ENCODE results near the gene FBL. TPM values are rescaled to one million over a fixed set of nuclear protein-coding genes. Genes with fewer than 3 reads are reported as not detected.

FBL gene
- total RNA-seq, 1 donor from 2014 or later: 135 TPM

GRCh38 chr19:39871886-39872866 is 26.0 kb upstream of the FBL start:
- Histone ChIP-seq H3K4me3 (ENCODE audit: insufficient read depth, low read depth, low read length) (no peak overlapping the region), H3K4me1 (ENCODE audit: insufficient read depth, low read length) (no peaks in the 10 kb centered on the region), H3K36me3 (ENCODE audit: insufficient read depth, low read length) (no peaks in the 10 kb centered on the region), H4K20me1 (ENCODE audit: insufficient read depth, low read length) (no peaks in the 10 kb centered on the region), H3K4me2 (ENCODE audit: low read length) (no peak overlapping the region), H3K9ac (ENCODE audit: low read length) (no peak overlapping the region), H2AFZ (ENCODE audit: low read depth, low read length) (no peak overlapping the region), H3K27ac (ENCODE audit: low read depth, low read length) (no peak overlapping the region), H3K9me3 (ENCODE audit: insufficient read depth, low read depth, low read length) (no peaks in the 10 kb centered on the region), H3K27me3 (ENCODE audit: insufficient read depth, low read length) (no peaks in the 10 kb centered on the region), H3K79me2 (ENCODE audit: insufficient read depth, low read length) (no peaks in the 10 kb centered on the region)
- Mint-ChIP-seq H3K27ac (ENCODE audit: unreplicated experiment) (no peak overlapping the region), H3K4me3 (ENCODE audit: unreplicated experiment) (no peak overlapping the region), H3K4me1 (ENCODE audit: low read depth, unreplicated experiment) (no peaks in the 10 kb centered on the region), H3K9me3 (ENCODE audit: unreplicated experiment) (no peaks in the 10 kb centered on the region), H3K27me3 (ENCODE audit: low read depth, unreplicated experiment) (peaks cover 22% of the 10 kb centered on the region), H3K36me3 (ENCODE audit: low read depth, unreplicated experiment) (peaks cover 2% of the 10 kb centered on the region)
- FAIRE-seq (no peak), DNase-seq (ENCODE audit: low read depth) (no peak)
- TF ChIP-seq CTCF (IDR thresholded peaks at IDR 0.05; ENCODE audit: insufficient read depth, low read depth, low read length) (no peak), EZH2 (IDR thresholded peaks at IDR 0.05; ENCODE audit: insufficient read depth, low read length) (no peak)

DNA sequence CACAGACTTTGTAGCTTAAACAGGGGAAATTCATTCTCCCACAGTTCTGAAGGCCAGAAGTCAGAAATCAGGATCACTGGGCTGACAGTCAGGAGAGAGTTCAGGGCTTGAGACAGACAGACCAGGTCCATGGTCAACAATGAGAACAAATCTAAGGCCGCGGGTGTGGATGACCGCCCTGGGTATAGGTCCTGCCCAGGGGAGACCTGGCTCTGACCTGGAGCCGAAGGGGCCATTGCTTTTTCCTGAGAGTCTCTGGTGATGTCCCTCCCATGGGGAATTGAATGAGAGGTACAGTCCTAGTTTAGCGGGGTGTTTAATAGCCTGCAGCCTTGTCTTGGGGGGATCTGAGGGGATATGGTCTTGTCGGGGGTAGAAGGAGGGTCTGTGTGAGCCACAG is 25.2 kb upstream of the FBL start:
- Mint-ChIP-seq H3K27ac (ENCODE audit: unreplicated experiment) (no peak overlapping the region), H3K36me3 (ENCODE audit: low read depth, unreplicated experiment) (peaks cover 2% of the 10 kb centered on the region), H3K27me3 (ENCODE audit: low read depth, unreplicated experiment) (peaks cover 23% of the 10 kb centered on the region), H3K4me1 (ENCODE audit: low read depth, unreplicated experiment) (no peaks in the 10 kb centered on the region), H3K9me3 (ENCODE audit: unreplicated experiment) (no peaks in the 10 kb centered on the region), H3K4me3 (ENCODE audit: unreplicated experiment) (no peak overlapping the region)
- Histone ChIP-seq H3K27me3 (ENCODE audit: insufficient read depth, low read length) (no peaks in the 10 kb centered on the region), H4K20me1 (ENCODE audit: insufficient read depth, low read length) (no peaks in the 10 kb centered on the region), H2AFZ (ENCODE audit: low read depth, low read length) (no peak overlapping the region), H3K4me2 (ENCODE audit: low read length) (no peak overlapping the region), H3K79me2 (ENCODE audit: insufficient read depth, low read length) (no peaks in the 10 kb centered on the region), H3K9ac (ENCODE audit: low read length) (no peak overlapping the region), H3K36me3 (ENCODE audit: insufficient read depth, low read length) (no peaks in the 10 kb centered on the region), H3K4me1 (ENCODE audit: insufficient read depth, low read length) (no peaks in the 10 kb centered on the region), H3K4me3 (ENCODE audit: insufficient read depth, low read depth, low read length) (no peak overlapping the region), H3K9me3 (ENCODE audit: insufficient read depth, low read depth, low read length) (no peaks in the 10 kb centered on the region), H3K27ac (ENCODE audit: low read depth, low read length) (no peak overlapping the region)
- TF ChIP-seq CTCF (IDR thresholded peaks at IDR 0.05; ENCODE audit: insufficient read depth, low read depth, low read length) (no peak), EZH2 (IDR thresholded peaks at IDR 0.05; ENCODE audit: insufficient read depth, low read length) (no peak)
- DNase-seq (ENCODE audit: low read depth) (no peak), FAIRE-seq (no peak)

Data from astrocyte (in vitro differentiated cells and primary cell).